Neural crest cell (in vitro differentiated cells): ENCODE data around the gene HDGFL3. TPM values are rescaled to one million over a fixed set of nuclear protein-coding genes. Genes with fewer than 3 reads are reported as not detected.
"Not testable (repeated sequence)": the region's sequence is repeated elsewhere in the genome, so short reads cannot be mapped to it uniquely, and the experiment has no call there.

ENCODE experiments used
- DNase-seq: peaks from one replicate; pipeline ENCODE4 v3.0.0; 2021; ENCODE audit warnings: low read depth, mixed read lengths, low spot score
- H3K27ac Mint-ChIP-seq: one replicate; pipeline ENCODE4 v1.8.0; 2021; ENCODE audit warnings: mild to moderate bottlenecking, mixed read lengths; ENCODE audit not compliant: unreplicated experiment
- H3K27me3 Mint-ChIP-seq: 2 replicates; pipeline ENCODE4 v1.8.0; 2021; ENCODE audit warnings: low read depth, mild to moderate bottlenecking, mixed read lengths
- H3K36me3 Mint-ChIP-seq: 2 replicates; pipeline ENCODE4 v1.8.0; 2021; ENCODE audit warnings: low read depth, mild to moderate bottlenecking, mixed read lengths
- H3K4me1 Mint-ChIP-seq: 2 replicates; pipeline ENCODE4 v1.8.0; 2021; ENCODE audit warnings: mixed read lengths
- H3K4me3 Mint-ChIP-seq: one replicate; pipeline ENCODE4 v1.8.0; 2021; ENCODE audit warnings: mild to moderate bottlenecking, mixed read lengths
- H3K9me3 Mint-ChIP-seq: 2 replicates; pipeline ENCODE4 v1.8.0; 2021; ENCODE audit warnings: mixed read lengths
- CTCF ChIP-seq: fragments of 200-600 bp; sonication (generic); conservative IDR thresholded peaks from 2 replicates; pipeline ENCODE4 v1.5.0; 2021; ENCODE audit warnings: antibody characterized with exemption, mild to moderate bottlenecking
- total RNA-seq: library from RNA; stranded (reverse); gene quantifications from 2 replicates; pipeline ENCODE4 v1.2.1, GENCODE V29; 2021

The HDGFL3 gene
- total RNA-seq, 1 donor from 2014 or later = 127 TPM

GRCh38 chr15:83100097-83100646, 107.5 kb downstream of the HDGFL3 start:
- H3K4me3 Mint-ChIP-seq = no peak overlapping the region
- H3K9me3 Mint-ChIP-seq = peaks cover 3% of the 10 kb centered on the region
- peaks cover 65% of the 10 kb centered on the region for H3K27me3 Mint-ChIP-seq
- TF ChIP-seq CTCF = no peak
- H3K27ac Mint-ChIP-seq = no peak overlapping the region
- no peak for DNase-seq
- H3K4me1 Mint-ChIP-seq = peaks cover 9% of the 10 kb centered on the region
- no peaks in the 10 kb centered on the region for H3K36me3 Mint-ChIP-seq

- H3K4me3 Mint-ChIP-seq = no peak overlapping the region
- no peaks in the 10 kb centered on the region for H3K36me3 Mint-ChIP-seq
- peaks cover 3% of the 10 kb centered on the region for H3K9me3 Mint-ChIP-seq
- DNase-seq = no peak
- peaks cover 58% of the 10 kb centered on the region for H3K27me3 Mint-ChIP-seq
- H3K27ac Mint-ChIP-seq = no peak overlapping the region
- peaks cover 9% of the 10 kb centered on the region for H3K4me1 Mint-ChIP-seq
- TF ChIP-seq CTCF = no peak
These were observed 108.3 kb downstream of the HDGFL3 start for GRCh38 chr15:83099290-83099689.

GRCh38 chr15:83098079-83098478, 109.5 kb downstream of the HDGFL3 start:
- peaks cover 54% of the 10 kb centered on the region for H3K27me3 Mint-ChIP-seq
- no peak for DNase-seq
- H3K4me1 Mint-ChIP-seq = peaks cover 9% of the 10 kb centered on the region
- no peak overlapping the region for H3K27ac Mint-ChIP-seq
- H3K9me3 Mint-ChIP-seq = peaks cover 3% of the 10 kb centered on the region
- no peak for TF ChIP-seq CTCF
- no peak overlapping the region for H3K4me3 Mint-ChIP-seq
- H3K36me3 Mint-ChIP-seq = no peaks in the 10 kb centered on the region

- TF ChIP-seq CTCF = no peak
- no peaks in the 10 kb centered on the region for H3K36me3 Mint-ChIP-seq
- no peak overlapping the region for H3K4me3 Mint-ChIP-seq
- H3K4me1 Mint-ChIP-seq = peaks cover 2% of the 10 kb centered on the region
- peaks cover 29% of the 10 kb centered on the region for H3K27me3 Mint-ChIP-seq
- no peak overlapping the region for H3K27ac Mint-ChIP-seq
- DNase-seq = no peak
- H3K9me3 Mint-ChIP-seq = peaks cover 3% of the 10 kb centered on the region
These were observed 113.0 kb downstream of the HDGFL3 start for GRCh38 chr15:83094583-83094982.

- Mint-ChIP-seq H3K27me3 (peaks cover 18% of the 10 kb centered on the region), H3K4me3 (no peak overlapping the region), H3K9me3 (peaks cover 3% of the 10 kb centered on the region), H3K36me3 (no peaks in the 10 kb centered on the region), H3K27ac (no peak overlapping the region), H3K4me1 (no peaks in the 10 kb centered on the region)
- no peak for TF ChIP-seq CTCF
- no peak for DNase-seq
These were observed 115.2 kb downstream of the HDGFL3 start for GRCh38 chr15:83092309-83092976.

GRCh38 chr15:83091965-83092308, 115.7 kb downstream of the HDGFL3 start:
- DNase-seq, H3K4me3 Mint-ChIP-seq, H3K4me1 Mint-ChIP-seq, H3K9me3 Mint-ChIP-seq, H3K36me3 Mint-ChIP-seq, H3K27ac Mint-ChIP-seq: not testable (repeated sequence)
- H3K27me3 Mint-ChIP-seq = peaks cover 14% of the 10 kb centered on the region
